Measurements from ENCODE around the gene FBXL16.
A peak's percentile ranks its signal among the peaks of the same experiment; 100 is the strongest.

The FBXL16 gene

GRCh38 chr16:658679-659571, 46.7 kb downstream of the FBXL16 start:
- DNase-seq: no peak

GRCh38 chr16:657487-657886, 48.1 kb downstream of the FBXL16 start:
- no peak for DNase-seq

DNA sequence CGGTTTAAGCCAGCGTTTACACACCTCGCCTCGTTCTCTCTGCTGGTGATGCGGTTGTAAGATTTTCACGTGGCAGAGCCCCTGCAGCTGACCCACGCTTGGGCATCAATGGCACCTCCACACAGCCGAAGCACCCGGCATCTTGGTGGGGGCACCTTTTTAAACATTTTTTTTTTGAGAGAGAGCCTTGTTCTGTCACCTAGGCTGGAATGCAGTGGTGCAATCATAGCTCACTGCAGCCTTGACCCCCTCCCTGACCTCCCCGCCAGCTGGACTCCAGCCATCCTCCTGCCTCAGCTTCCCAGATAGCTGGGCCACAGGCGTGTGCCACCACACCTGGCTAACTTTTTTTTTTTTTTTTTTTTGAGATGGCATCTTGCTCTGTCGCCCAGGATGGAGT, 51.6 kb downstream of the FBXL16 start:
- no peak for DNase-seq

DNA sequence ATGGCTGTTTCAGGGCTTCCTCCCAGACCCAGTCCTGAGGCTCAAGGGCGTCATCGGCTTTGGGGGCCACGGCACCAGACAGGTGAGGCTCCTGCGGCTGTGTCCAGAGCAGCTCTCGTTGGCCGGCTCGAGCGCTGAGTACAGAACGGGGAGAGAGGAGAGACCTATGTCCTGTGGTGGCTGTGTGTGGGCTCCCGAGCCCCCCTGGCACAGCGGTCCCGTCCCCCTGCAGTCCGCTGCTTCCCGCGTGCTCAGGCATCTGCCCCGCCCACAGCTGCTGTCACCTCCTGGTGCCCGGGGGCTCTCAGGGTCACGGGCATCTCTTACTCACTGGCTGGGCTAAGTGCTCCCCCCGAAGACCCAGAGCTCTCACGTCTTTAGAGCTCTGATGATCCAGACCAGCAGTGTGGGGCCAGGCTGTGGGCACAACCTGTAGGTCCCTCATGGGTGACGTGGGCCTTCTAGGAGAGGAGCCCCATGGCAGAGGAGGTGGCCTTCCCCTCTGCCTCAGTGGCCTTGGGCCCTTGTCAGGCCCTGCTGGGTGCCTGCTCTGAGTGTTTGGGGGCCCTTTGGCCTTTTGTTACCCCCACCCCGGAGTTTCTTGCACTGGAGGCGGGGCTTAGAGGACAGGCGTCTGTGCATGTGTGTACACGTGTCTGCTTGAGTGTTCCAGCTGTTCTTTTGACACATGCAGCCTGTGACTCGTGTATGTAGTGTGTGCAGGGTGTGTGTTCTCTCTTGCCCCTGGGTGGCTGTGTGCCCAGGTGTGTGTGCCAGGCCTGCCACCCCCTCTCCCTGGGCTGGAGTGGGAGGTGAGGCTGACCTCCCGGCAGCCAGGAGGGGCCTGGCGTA, 52.9 kb downstream of the FBXL16 start:
- no peak for DNase-seq

DNA sequence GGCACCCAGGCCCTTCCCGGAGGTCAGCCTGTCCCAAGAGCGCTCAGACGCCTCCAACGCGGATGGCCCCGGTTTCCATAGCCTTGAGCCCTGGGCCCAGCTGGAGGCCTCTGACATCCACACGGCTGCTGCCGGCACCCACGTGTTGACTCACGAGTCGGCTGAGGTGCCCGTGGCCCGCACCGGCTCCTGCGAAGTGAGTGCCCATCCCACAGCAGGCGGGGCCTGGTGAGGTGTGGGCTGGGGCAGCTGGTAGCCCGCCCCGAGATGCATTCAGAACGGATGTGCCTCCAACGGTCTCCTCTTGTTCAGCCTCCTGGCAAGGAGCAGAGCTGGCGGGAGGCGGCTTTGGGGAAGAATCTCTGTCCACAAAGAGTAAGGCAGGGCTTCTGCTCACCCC, 53.8 kb downstream of the FBXL16 start:
- DNase-seq: no peak

- no peak for DNase-seq
Measured at GRCh38 chr16:649631-650030, 56.0 kb downstream of the FBXL16 start.

GRCh38 chr16:648781-649589, 56.6 kb downstream of the FBXL16 start, which contains the start of gene WDR90:
Gene WDR90 (plus strand): TSS chr16:649365. CDS start chr16:649417, 52 bp downstream.
- peak; percentile 82 for DNase-seq

DNA sequence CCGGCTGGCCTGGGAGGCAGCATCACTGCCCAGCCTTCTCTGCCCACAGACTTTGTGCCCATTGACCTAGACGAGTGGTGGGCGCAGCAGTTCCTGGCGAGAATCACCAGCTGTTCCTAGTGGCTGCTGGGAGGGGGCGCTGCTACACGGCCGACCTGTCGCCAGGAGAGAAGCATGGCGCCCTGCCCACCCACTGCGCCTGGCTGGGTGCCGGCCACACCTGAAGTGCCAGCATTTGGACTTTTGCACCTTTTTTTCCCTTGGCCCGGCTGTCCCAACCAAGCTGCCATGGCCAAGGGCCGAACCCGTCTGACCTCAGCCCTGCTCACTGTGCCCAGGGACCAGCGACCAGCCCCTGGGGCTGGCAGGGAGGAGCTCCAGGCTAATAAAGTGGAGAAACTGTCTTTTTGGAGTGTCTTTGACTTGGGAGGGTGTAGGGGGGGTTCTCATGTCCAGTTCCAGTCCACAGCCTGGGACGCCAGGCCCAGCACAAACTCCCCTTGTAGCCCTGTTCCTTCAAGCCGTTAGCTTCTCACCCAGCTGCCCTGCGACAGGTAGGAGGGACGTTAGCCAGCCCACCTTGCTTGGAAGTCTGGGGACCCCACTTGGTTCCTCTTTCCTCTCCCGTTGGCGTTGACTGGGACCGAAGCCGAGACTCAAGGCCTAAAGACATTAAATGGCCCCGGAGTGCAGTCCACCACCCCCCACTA, 57.4 kb downstream of the FBXL16 start:
- DNase-seq: peak; percentile 29

GRCh38 chr16:647173-647902, 58.3 kb downstream of the FBXL16 start:
- DNase-seq: no peak

DNA sequence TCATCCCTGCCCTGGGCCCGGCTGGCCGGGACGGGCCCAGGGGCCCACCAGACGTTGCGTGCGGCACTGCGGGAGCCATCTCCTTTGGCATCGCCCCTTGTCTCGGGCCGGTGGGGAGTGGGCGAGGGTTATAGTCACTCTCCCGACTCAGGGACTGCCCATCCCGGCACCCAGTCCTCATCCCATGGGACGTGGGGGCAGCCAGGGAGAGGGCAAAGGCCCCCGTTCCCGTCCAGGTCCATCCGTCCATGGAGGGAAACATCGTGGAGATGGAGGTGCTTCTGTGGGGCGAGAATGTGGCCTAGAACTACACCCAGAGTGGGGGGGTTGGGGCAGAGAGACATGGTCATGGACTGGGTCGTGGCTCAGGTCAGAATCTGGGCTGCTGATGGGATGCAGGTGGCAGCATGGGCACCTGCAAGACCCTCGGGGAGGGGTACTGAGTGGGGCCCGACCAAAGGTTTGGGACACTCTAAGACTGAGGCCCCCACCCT, 58.9 kb downstream of the FBXL16 start:
- DNase-seq: no peak

- no peak for DNase-seq
Measured at GRCh38 chr16:645852-646678, 59.5 kb downstream of the FBXL16 start.

DNA sequence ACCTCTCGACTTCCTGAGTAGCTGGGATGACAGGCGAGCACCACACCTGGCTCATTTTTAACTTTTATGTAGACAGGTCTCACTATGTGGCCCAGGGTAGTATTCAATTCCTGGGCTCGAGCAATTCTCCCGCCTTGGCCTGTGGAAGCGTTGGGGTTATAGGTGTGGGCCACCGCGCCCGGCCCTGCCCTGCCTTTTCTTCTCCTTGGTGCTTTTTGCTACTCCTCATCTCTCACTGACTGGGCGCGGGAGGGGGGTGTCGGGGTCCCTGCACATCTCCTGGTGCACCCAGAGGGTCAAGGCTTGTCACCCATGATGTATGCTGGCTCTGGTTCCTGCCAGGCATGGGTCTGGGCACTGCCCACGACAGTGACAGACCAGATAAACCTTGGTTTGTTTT, 61.0 kb downstream of the FBXL16 start:
- DNase-seq: no peak

DNA sequence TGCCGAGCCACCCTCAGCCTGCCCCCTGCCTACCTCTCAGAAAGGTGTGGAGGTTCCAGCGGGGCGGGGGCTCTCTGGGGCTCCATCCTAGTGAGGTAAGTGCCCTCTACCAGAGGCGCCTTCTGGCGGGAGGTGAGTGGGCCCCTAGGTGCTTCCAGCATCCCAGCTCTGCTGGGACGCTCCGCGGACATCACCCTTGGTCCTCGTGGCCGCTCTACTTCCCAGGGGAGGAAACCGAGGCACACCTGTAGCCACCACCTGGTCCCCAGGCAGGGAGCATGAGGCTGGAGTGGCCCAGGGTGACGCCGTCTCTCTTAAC, 62.6 kb downstream of the FBXL16 start:
- no peak for DNase-seq
